Measurements from ENCODE around the gene ZNF223.
A peak's percentile ranks its signal among the peaks of the same experiment; 100 is the strongest.

ZNF223 gene

DNA sequence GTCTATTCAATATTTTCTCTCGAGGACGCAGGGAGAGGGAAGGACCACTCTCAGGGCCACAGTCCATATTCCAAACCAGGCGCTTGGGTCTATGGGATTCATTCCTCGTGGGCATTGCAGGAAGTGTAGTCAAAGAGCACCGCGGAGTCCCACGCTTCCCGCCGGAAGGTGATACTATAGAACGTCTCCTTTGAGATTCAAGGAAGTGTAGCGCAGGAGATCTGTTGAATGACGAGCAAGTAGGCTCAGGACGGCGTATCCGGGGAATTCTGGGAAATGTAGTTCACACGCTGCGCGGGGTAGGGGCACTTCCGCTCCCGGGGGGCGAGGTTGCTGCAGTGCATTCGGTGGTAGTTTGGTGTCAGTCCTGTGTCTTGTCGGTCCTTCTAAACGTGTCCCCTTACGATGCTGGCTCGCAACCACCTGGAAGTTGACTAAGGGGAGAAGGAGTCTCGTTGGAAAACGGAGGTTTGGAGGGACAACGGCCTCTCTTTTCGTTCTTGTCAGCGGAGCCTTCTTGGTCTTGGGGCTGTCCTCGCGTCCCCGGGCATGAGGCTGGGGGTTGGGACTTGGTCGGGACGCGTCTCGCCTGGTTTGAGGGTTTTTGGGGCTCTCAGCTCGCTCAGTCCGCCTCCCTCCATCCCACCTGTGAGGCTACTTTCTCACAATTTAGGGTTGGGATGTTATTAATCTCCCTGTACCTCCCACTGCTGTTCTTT, 20.1 kb downstream of the ZNF223 start, which contains the start of gene ZNF284:
TSS of gene ZNF284 (plus strand) at position 336 of the 719 bp plus-strand sequence. CDS start 4,231 bp downstream, outside the sequence.
- peak; percentile 91 for DNase-seq (ENCODE audit: low spot score)

GRCh38 chr19:44072543-44073401, 20.9 kb downstream of the ZNF223 start:
- DNase-seq (ENCODE audit: low spot score): peak; percentile 31

DNA sequence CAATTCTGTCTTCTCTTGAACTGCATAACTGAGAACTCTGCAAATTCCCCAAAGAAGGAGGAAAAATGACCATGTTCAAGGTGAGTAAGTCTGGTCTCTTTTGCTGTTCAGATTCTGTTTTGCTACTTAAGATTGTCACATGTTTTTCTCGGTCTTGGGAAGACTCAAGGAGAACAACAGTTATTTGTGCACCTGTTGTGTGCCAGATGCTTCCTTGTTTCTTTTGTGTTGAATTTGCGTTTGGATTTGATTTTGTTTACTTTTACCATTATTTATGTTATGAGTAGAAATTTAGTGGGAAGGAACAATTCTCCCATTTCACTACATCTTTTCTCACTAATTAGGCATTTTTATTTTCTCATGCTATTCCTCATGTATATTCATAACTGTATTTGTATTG, 24.5 kb downstream of the ZNF223 start:
- no peak for DNase-seq (ENCODE audit: low spot score)

- DNase-seq (ENCODE audit: low spot score): no peak
Observed at GRCh38 chr19:44092108-44092507, 40.3 kb downstream of the ZNF223 start.

DNA sequence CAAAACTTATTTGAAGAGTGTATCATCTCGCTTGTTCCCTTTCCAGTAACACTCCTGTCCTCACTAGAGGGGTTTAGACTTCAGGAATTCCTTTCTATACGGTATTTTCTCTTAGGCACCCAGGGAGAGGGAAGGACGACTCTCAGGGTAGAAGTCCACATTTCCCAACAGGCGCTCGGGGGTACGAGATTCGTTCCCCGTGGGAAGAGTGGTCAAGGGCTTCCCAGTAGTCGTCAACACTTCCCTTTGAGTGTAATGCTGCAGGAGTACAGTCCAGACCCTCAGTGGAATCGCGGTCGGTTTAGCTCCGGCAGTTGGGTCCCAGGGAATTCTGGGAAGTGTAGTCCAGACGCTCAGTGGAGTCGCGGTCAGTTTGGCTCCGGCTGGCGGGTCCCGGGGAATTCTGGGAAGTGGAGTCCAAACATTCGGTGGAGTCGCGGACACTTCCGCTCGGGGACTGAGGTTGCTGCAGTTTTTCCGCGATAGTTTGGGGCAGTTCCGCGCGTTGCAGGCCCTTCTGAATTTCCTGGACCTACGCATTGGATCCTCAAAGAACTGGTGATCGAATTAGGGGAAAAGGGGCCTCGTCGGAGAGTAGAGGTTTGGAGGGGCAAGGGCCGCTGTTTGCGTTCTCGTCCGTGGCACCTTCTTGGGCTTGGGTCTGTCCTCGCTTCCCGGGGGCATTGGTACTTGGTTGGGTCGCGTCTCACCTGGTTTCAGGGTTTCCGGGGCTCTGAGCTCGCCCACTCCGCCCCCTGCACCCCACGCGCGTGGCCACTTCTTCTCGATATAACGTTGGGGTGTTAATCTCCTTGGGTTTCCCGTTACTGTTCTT, 42.3 kb downstream of the ZNF223 start, which contains the start of gene ZNF224:
TSS of gene ZNF224 (plus strand) at position 431 of the 835 bp plus-strand sequence. CDS start 3,513 bp downstream, outside the sequence.
- peak; percentile 94 for DNase-seq (ENCODE audit: low spot score)

GRCh38 chr19:44107751-44108150, 55.9 kb downstream of the ZNF223 start:
- no peak for DNase-seq (ENCODE audit: low spot score)

GRCh38 chr19:44109458-44109857, 57.6 kb downstream of the ZNF223 start:
- no peak for DNase-seq (ENCODE audit: low spot score)

- peak; percentile 49 for DNase-seq (ENCODE audit: low spot score)
Observed at GRCh38 chr19:44111910-44112463, 60.2 kb downstream of the ZNF223 start.

- DNase-seq (ENCODE audit: low spot score): no peak
Observed at GRCh38 chr19:44112802-44113137, 60.9 kb downstream of the ZNF223 start.

GRCh38 chr19:44113138-44113783, 61.4 kb downstream of the ZNF223 start, which contains the start of gene ZNF225:
TSS of gene ZNF225 (plus strand) at chr19:44113399. CDS start at chr19:44115828, 2,429 bp downstream.
- DNase-seq (ENCODE audit: low spot score): peak; percentile 95

DNA sequence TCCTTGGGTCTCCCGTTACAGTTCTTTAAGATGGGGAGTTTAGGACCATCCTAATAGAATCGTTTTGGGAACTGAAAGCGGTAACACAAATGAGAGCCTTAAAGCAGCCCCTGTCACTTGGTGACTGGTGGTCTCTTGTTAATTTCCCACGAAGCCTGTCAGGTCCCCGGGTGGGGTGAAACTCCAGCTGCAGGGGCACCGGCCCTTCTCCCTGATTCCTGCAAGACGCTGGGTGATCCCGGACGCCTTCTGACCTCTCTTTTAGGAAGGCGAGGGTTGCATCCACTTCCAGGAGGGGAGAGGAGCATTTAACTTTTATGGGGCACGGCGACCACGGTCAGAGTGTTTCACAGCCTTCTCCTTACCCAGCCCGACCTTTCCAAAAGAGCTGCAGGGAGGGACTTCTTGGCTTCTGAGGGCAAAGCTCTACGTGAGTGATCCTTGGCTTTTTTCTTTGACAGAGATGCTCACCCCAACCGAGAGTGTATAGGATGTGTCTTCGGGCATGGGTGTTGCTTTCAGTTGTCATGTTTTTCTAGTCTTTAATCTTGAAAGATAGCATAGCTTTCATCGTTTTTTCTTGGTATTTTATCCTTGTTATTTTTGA, 62.1 kb downstream of the ZNF223 start:
- DNase-seq (ENCODE audit: low spot score): peak; percentile 21

All from AG08395 (cell line).